HepG2 (cell line): ENCODE results near the gene HFM1. TPM values are rescaled to one million over a fixed set of nuclear protein-coding genes. Genes with fewer than 3 reads are reported as not detected.

ENCODE experiments used
- ATAC-seq: fragments of 200-7000 bp; cut with Tn5 transposase; 3 replicates; pipeline ENCODE4 v1.9.1; 2020; ENCODE audit warnings: mild to moderate bottlenecking, moderate library complexity
- BruUV-seq: library from RNA; stranded (reverse); fragments of 400-500 nt; replicated peaks from 2 replicates; lab custom pipeline; 2021; lab: Mats Ljungman, UMichigan
- CTCF ChIA-PET: fragments of 300-600 bp; formaldehyde crosslinking; extraction: SDS; loops from one replicate; lab custom pipeline; 2021; ENCODE audit warnings: low total read pairs, inconsistent platforms, low intra/inter-chr PET ratio; lab: Yijun Ruan, JAX
- POLR2A ChIA-PET: fragments of 350-600 bp; sonication (Branson Sonifier 250); formaldehyde crosslinking; loops from one replicate; lab custom pipeline; 2020; ENCODE audit warnings: antibody characterized with exemption, inconsistent platforms; lab: Yijun Ruan, JAX
- DNase-seq: peaks from one replicate; pipeline ENCODE4 v3.0.0-alpha.2; 2015; ENCODE audit warnings: low spot score
- FAIRE-seq: peaks from 3 replicates; lab custom pipeline; 2011; peaks lifted over from hg19 to GRCh38; lab: Jason Lieb, UNC
- H2AFZ ChIP-seq: one replicate; pipeline ENCODE4 v1.6.1; 2011; ENCODE audit warnings: low read length, inconsistent platforms
- H3K27ac ChIP-seq: fragments of 300-600 bp; 3 replicates; pipeline ENCODE4 v1.8.0; 2011; ENCODE audit warnings: mixed run types, mild to moderate bottlenecking, mixed read lengths, low read length, inconsistent platforms; ENCODE audit not compliant: insufficient read depth; ENCODE audit errors: extremely low read length
- H3K27me3 ChIP-seq, 2 experiments: fragments of 200-600 bp in 1 of 2; 2 replicates in 1 of 2; 3 replicates in 1 of 2; pipeline versions ENCODE4 v1.6.0 to v1.8.0; 2011; ENCODE audit warnings: low read length in 2 of 2, mild to moderate bottlenecking in 2 of 2, moderate library complexity in 2 of 2, inconsistent platforms in 1 of 2; ENCODE audit not compliant: insufficient read depth in 2 of 2, control insufficient read depth in 1 of 2
- H3K36me3 ChIP-seq, 2 experiments: fragments of 200-600 bp in 1 of 2; replicated peaks in 1 of 2; 2 replicates in 1 of 2; 3 replicates in 1 of 2; pipeline versions ENCODE4 v1.5.1 to v1.8.0; 2011; ENCODE audit warnings: low read length in 2 of 2, inconsistent platforms in 1 of 2; ENCODE audit not compliant: insufficient read depth in 2 of 2, control insufficient read depth in 1 of 2
- H3K4me1 ChIP-seq: 2 replicates; pipeline ENCODE4 v1.5.1; 2012; ENCODE audit warnings: low read length, inconsistent platforms; ENCODE audit not compliant: insufficient read depth
- H3K4me2 ChIP-seq: 2 replicates; pipeline ENCODE4 v1.6.0; 2011; ENCODE audit warnings: low read depth, low read length, inconsistent platforms
- H3K4me3 ChIP-seq, 3 experiments: fragments of 200-600 bp in 1 of 3; sonication (generic), shearing (Covaris generic) in 1 of 3; replicated peaks in 1 of 3; 2 replicates each; pipeline ENCODE4 v1.5.1; 2011 to 2016; ENCODE audit warnings: low read length in 3 of 3, inconsistent platforms in 2 of 3, low read depth in 2 of 3, mild to moderate bottlenecking in 2 of 3, control low read depth in 1 of 3, mixed read lengths in 1 of 3; ENCODE audit not compliant: insufficient read depth in 1 of 3
- H3K79me2 ChIP-seq: one replicate; pipeline ENCODE4 v1.6.1; 2011; ENCODE audit warnings: low read length, inconsistent platforms; ENCODE audit not compliant: insufficient read depth
- H3K9ac ChIP-seq: 2 replicates; pipeline ENCODE4 v1.6.0; 2011; ENCODE audit warnings: mild to moderate bottlenecking, low read depth, low read length, inconsistent platforms; ENCODE audit not compliant: insufficient read depth
- H3K9me3 ChIP-seq: 2 replicates; pipeline ENCODE4 v1.5.1; 2012; ENCODE audit warnings: mild to moderate bottlenecking, low read length
- H4K20me1 ChIP-seq: 2 replicates; pipeline ENCODE4 v1.6.0; 2011; ENCODE audit warnings: inconsistent platforms, mild to moderate bottlenecking, low read length, moderate library complexity; ENCODE audit not compliant: insufficient read depth
- AFF4 ChIP-seq: sonication (generic); formaldehyde crosslinking; IDR thresholded peaks from 2 replicates; pipeline ENCODE4 v1.4.0; 2020; ENCODE audit warnings: missing genetic modification reagents
- ARNT2 ChIP-seq: sonication (generic); formaldehyde crosslinking; IDR thresholded peaks from 2 replicates; pipeline ENCODE4 v1.8.0; 2022; ENCODE audit warnings: mild to moderate bottlenecking, low read depth, missing genetic modification reagents, moderate library complexity
- ATF7 ChIP-seq, 2 experiments: fragments of 450-650 bp in 1 of 2; sonication (generic) in 1 of 2; formaldehyde crosslinking in 1 of 2; IDR thresholded peaks; 2 replicates each; pipeline versions ENCODE4 v1.4.0 to v1.6.1; 2016 to 2020; ENCODE audit warnings: antibody characterized with exemption in 1 of 2, mild to moderate bottlenecking in 1 of 2, missing genetic modification reagents in 1 of 2
- CENPT ChIP-seq: sonication (generic); formaldehyde crosslinking; IDR thresholded peaks from 2 replicates; pipeline ENCODE4 v1.8.0; 2022; ENCODE audit warnings: low read depth, mild to moderate bottlenecking, moderate library complexity, missing genetic modification reagents
- CREB1 ChIP-seq, 2 experiments: fragments of 450-650 bp in 1 of 2; IDR thresholded peaks; 2 replicates each; pipeline ENCODE4 v1.6.1; 2016 to 2017; ENCODE audit warnings: control low read depth in 1 of 2, mild to moderate bottlenecking in 1 of 2, missing compliant biosample characterization in 1 of 2, missing genetic modification characterization in 1 of 2
- CSRNP1 ChIP-seq: sonication (generic); formaldehyde crosslinking; IDR thresholded peaks from 2 replicates; pipeline ENCODE4 v1.8.1; 2023; ENCODE audit warnings: mild to moderate bottlenecking, missing genetic modification reagents
- EP300 ChIP-seq, 3 experiments: sonication (generic) in 1 of 3; formaldehyde crosslinking in 1 of 3; IDR thresholded peaks; 2 replicates each; pipeline versions ENCODE4 v1.5.1 to v1.6.1; 2011 to 2020; ENCODE audit warnings: low read depth in 2 of 3, low read length in 2 of 3, borderline replicate concordance in 1 of 3, improper control_type of control experiment in 1 of 3, mild to moderate bottlenecking in 1 of 3, missing genetic modification reagents in 1 of 3, moderate library complexity in 1 of 3
- IKZF4 ChIP-seq: sonication (generic); formaldehyde crosslinking; IDR thresholded peaks from 2 replicates; pipeline ENCODE4 v1.5.1; 2020; ENCODE audit warnings: borderline replicate concordance, mild to moderate bottlenecking, low read depth, missing genetic modification reagents; ENCODE audit errors: not compliant biosample characterization
- NFYB ChIP-seq: sonication (generic); formaldehyde crosslinking; IDR thresholded peaks from 2 replicates; pipeline ENCODE4 v1.4.0; 2020; ENCODE audit warnings: missing genetic modification reagents
- RFX1 ChIP-seq: fragments of 450-650 bp; IDR thresholded peaks from 2 replicates; pipeline ENCODE4 v1.6.1; 2017
- TFAP4 ChIP-seq: sonication (generic); IDR thresholded peaks from 2 replicates; pipeline ENCODE4 v1.6.1; 2016; ENCODE audit warnings: low read depth, borderline replicate concordance
- ZBTB49 ChIP-seq: sonication (generic); formaldehyde crosslinking; IDR thresholded peaks from 2 replicates; pipeline ENCODE4 v1.4.0; 2020; ENCODE audit warnings: missing genetic modification reagents, borderline replicate concordance
- ZNF382 ChIP-seq: sonication (generic); formaldehyde crosslinking; IDR thresholded peaks from 2 replicates; pipeline ENCODE4 v1.5.0; 2020; ENCODE audit warnings: missing genetic modification reagents, mild to moderate bottlenecking, borderline replicate concordance
- ZNF773 ChIP-seq: sonication (generic); formaldehyde crosslinking; IDR thresholded peaks from 2 replicates; pipeline ENCODE4 v1.4.0; 2020; ENCODE audit warnings: missing genetic modification reagents, borderline replicate concordance
- WGBS: methylation state at CpG from one replicate; pipeline ENCODE4 v1.1.6; 2017; ENCODE audit warnings: low lambda C conversion rate; 5-methylcytosine and 5-hydroxymethylcytosine counted together
- in situ Hi-C: cut with HindIII; loops from 2 replicates; pipeline ENCODE4 v1.10.0; 2017; ENCODE audit warnings: low pct_unique_long_range_greater_than_20kb; ENCODE audit not compliant: extremely low pct_ligation_motif_present
- intact Hi-C: fragments of 100-400 bp; cut with micrococcal nuclease; formaldehyde crosslinking; loops from one replicate; pipeline ENCODE4 v1.10.0; 2022; ENCODE audit not compliant: unreplicated experiment
- polyA plus RNA-seq, 8 experiments: library from polyadenylated mRNA; depleted of rRNA in 3 of 8; stranded (reverse) in 7 of 8; unstranded in 1 of 8; fragments of >200 nt; fragmentation: Illumina TruSeq in 4 of 8; extraction: Trizol in 4 of 8; gene quantifications; 2 replicates each; pipeline versions ENCODE4 v1.2.1 to v1.2.3, GENCODE V29; 2011 to 2016; ENCODE audit warnings: low read depth in 4 of 8, missing spikeins in 1 of 8, mixed read lengths in 1 of 8; ENCODE audit not compliant: insufficient read depth in 1 of 8
- total RNA-seq, 5 experiments: library from RNA; depleted of rRNA; stranded (reverse); fragments of >200 nt; fragmentation: Illumina TruSeq; extraction: Trizol; gene quantifications; 2 replicates each; pipeline ENCODE4 v1.2.3, GENCODE V29; 2016; ENCODE audit warnings: low read depth in 1 of 5

HFM1 gene
- total and polyA plus RNA-seq, 2 of the 13 experiments (the other 11 are each of a cell fraction or from before 2014, with no cell fraction given), result 0.29 to 1.4 TPM

- no peaks in the 10 kb centered on the region for H3K9me3 ChIP-seq
- no peaks in the 10 kb centered on the region for H4K20me1 ChIP-seq
- no peak overlapping the region for H3K4me3 ChIP-seq
- FAIRE-seq, result no peak
- no peak overlapping the region for H2AFZ ChIP-seq
- TF ChIP-seq NFYB (CRISPR knock-in tag) (no peak), AFF4 (no peak), CENPT (CRISPR knock-in tag) (no peak), CREB1 (IDR thresholded peaks at IDR 0.05) (peak; percentile 92), CREB1 (CRISPR knock-in tag; IDR thresholded peaks at IDR 0.05) (no peak), EP300 (IDR thresholded peaks at IDR 0.05; ENCODE audit: low read depth in 2 of 2, low read length in 2 of 2) (no peak), EP300 (CRISPR knock-in tag; IDR thresholded peaks at IDR 0.05; ENCODE audit: borderline replicate concordance) (no peak), CSRNP1 (CRISPR knock-in tag) (no peak), ARNT2 (no peak), ZNF773 (CRISPR knock-in tag) (no peak), IKZF4 (CRISPR knock-in tag) (no peak), ZNF382 (CRISPR knock-in tag) (no peak), RFX1 (no peak), ZBTB49 (no peak), ATF7 (IDR thresholded peaks at IDR 0.05) (peak; percentile 98), ATF7 (CRISPR knock-in tag; IDR thresholded peaks at IDR 0.05) (no peak), TFAP4 (no peak)
- BruUV-seq, result no TSS peak
- no peak for DNase-seq
- no peak overlapping the region for H3K4me2 ChIP-seq
- peaks cover 0 to 8% of the 10 kb centered on the region in 2 experiments; a peak in 1 of 5 replicates for H3K27me3 ChIP-seq
- no peak overlapping the region for H3K9ac ChIP-seq
- no peak for ATAC-seq
- intact Hi-C loops, result no loop called here
- POLR2A ChIA-PET, result no interaction called here
- H3K27ac ChIP-seq, result no peak overlapping the region
- in situ Hi-C loops, result loop anchor here (5.0 kb wide), 1 partner anchor 118 kb away; no protein-coding TSS in a partner anchor
- CTCF ChIA-PET, result no interaction called here
- 71% methylated on average over 6 of the region's 6 CpGs for WGBS
- H3K4me1 ChIP-seq, result no peaks in the 10 kb centered on the region
- no peaks in the 10 kb centered on the region for H3K36me3 ChIP-seq
- no peaks in the 10 kb centered on the region for H3K79me2 ChIP-seq
Measured at GRCh38 chr1:91400133-91400725, 4.4 kb downstream of the HFM1 start.
